ENCODE data around the gene ZNF646. TPM values are rescaled to one million over a fixed set of nuclear protein-coding genes. Genes with fewer than 3 reads are reported as not detected.
"Not testable (repeated sequence)": the region's sequence is repeated elsewhere in the genome, so short reads cannot be mapped to it uniquely, and the experiment has no call there.

The ZNF646 gene
- total RNA-seq, 2 experiments from 2014 or later, result 22.0 to 24.4 TPM

DNA sequence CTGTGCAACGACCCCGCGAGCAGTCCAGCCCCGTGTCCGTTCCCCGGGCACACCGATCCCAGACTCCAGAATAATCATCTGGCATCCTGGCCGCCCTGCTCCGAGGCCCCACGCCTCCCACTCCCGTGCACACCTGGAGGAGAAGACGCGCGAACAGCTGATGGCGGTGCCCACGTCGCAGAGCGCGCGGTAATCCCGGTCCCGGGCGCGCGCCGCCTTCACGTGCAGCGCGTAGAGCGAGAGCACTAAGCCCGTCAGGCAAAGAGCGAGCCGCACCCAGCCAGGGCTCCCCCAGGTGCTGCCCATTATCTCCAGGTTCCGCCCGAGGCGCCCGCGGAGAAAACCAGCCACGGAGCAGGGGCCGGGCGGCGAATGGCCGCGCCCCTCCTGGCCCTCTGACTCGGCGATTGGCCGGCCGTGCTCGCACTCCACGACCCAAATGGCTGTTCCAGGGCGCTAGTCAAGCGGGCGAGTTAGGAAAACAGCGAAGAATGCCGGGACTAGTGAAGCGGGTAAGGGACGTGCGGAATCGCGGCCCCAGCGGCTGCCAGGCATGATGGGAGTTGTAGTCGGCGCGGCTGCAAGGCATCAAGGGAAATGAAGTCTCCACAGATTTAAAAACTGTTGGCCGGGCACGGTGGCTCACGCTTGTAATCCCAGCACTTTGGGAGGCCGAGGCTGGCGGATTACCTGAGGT lies 20.4 kb downstream of the ZNF646 start, which contains the start of gene VKORC1:
Gene VKORC1 (minus strand): TSS at position 374 of the 697 bp plus-strand sequence. CDS start 68 bp downstream, at position 306.
- intact Hi-C loops (cut with micrococcal nuclease), result no loop called here
- DNase-seq (peak; percentile 96), ATAC-seq (peak; percentile 88)
- Mint-ChIP-seq H3K27ac (peak within 1 kb of the TSS; percentile 90), H3K4me3 (peak within 1 kb of the TSS; percentile 94), H3K36me3 (ENCODE audit: low read depth) (peaks cover 17% of the 10 kb centered on the region), H3K27me3 (no peaks in the 10 kb centered on the region), H3K4me1 (ENCODE audit: low read depth) (peaks cover 22% of the 10 kb centered on the region), H3K9me3 (no peaks in the 10 kb centered on the region)
- TF ChIP-seq, protein P1, sequence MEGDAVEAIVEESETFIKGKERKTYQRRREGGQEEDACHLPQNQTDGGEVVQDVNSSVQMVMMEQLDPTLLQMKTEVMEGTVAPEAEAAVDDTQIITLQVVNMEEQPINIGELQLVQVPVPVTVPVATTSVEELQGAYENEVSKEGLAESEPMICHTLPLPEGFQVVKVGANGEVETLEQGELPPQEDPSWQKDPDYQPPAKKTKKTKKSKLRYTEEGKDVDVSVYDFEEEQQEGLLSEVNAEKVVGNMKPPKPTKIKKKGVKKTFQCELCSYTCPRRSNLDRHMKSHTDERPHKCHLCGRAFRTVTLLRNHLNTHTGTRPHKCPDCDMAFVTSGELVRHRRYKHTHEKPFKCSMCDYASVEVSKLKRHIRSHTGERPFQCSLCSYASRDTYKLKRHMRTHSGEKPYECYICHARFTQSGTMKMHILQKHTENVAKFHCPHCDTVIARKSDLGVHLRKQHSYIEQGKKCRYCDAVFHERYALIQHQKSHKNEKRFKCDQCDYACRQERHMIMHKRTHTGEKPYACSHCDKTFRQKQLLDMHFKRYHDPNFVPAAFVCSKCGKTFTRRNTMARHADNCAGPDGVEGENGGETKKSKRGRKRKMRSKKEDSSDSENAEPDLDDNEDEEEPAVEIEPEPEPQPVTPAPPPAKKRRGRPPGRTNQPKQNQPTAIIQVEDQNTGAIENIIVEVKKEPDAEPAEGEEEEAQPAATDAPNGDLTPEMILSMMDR (IDR thresholded peaks at IDR 0.05), result no peak
- POLR2A ChIA-PET, result interaction anchor here (0.8 to 1.5 kb wide), 9 partner anchors 10 to 47 kb away, joined by 3 to 6 read pairs (median 4); partner anchors contain the start of genes BCKDK, ZNF646 and ZNF668
- CTCF ChIA-PET, result interaction anchor here (0.9 to 3.1 kb wide), 7 partner anchors 19 to 136 kb away, joined by 3 to 15 read pairs (median 3); partner anchors contain the start of genes HSD3B7, ZNF646 and ZNF668

DNA sequence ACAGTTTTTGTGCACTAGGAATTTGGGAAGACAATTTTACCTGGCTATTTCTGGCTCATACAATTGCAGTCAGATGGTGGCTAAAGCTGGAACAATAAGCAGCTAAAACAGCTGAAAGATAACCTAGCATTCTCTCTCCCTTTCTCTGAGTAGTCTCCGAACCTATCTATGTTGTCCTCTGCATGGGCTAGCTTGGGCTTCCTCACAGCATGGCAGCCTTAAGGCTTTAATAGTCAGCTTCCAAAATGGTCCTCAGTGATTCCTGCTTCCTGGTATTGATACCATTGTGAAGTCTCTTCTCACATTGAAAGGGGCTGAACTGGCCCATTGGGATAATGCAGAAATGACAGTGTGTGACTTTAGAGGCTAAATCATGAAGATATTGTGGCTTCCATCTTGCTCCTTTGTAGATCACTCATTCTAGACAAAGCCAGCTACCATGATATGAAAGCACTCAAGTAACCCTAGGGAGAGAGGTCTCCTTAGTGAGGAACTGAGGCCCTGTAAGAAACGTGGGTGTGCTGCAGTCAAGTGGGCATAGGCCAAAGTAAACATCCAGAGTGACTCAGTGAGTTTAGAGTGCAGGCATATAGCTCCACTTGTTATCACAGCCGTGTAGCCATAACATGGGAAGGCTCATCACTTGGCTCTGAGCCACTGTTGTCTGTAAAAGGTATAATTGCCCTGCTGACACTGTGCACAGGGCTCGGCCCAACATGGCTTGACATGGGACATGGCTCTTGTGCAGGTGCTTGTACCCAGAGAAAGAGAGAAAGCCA lies 25.8 kb downstream of the ZNF646 start:
- Mint-ChIP-seq H3K4me1 (ENCODE audit: low read depth) (peaks cover 8% of the 10 kb centered on the region), H3K27ac (no peak overlapping the region), H3K4me3 (no peak overlapping the region), H3K27me3 (no peaks in the 10 kb centered on the region), H3K9me3 (no peaks in the 10 kb centered on the region), H3K36me3 (ENCODE audit: low read depth) (no peaks in the 10 kb centered on the region)
- intact Hi-C loops (cut with micrococcal nuclease), result no loop called here
- ChIA-PET CTCF (interaction anchor here (1.0 to 2.8 kb wide), 2 partner anchors 42 to 146 kb away, joined by 4 to 11 read pairs; no protein-coding TSS in a partner anchor), POLR2A (interaction anchor here (0.7 to 2.1 kb wide), 3 partner anchors 17 to 26 kb away, joined by 3 to 5 read pairs (median 5); partner anchors contain the start of genes KAT8, ZNF646 and ZNF668)
- no peak for ATAC-seq
- TF ChIP-seq, protein P1 (IDR thresholded peaks at IDR 0.05), result no peak
- DNase-seq, result no peak

GRCh38 chr16:31100876-31101641 lies 26.8 kb downstream of the ZNF646 start:
- H3K4me1 Mint-ChIP-seq (ENCODE audit: low read depth); H3K27ac Mint-ChIP-seq; H3K9me3 Mint-ChIP-seq; ATAC-seq; intact Hi-C loops (cut with micrococcal nuclease); H3K4me3 Mint-ChIP-seq; H3K36me3 Mint-ChIP-seq (ENCODE audit: low read depth); H3K27me3 Mint-ChIP-seq; DNase-seq: not testable (repeated sequence)
- ChIA-PET CTCF (interaction anchor here (2.8 kb wide), 1 partner anchor 41 kb away, joined by 11 read pairs; no protein-coding TSS in a partner anchor), POLR2A (interaction anchor here (0.5 to 0.8 kb wide), 2 partner anchors 27 to 683 kb away, joined by 3 read pairs; partner anchors contain the start of gene ZNF646)

- Mint-ChIP-seq H3K27me3 (no peaks in the 10 kb centered on the region), H3K4me3 (peak overlapping the region; percentile 47), H3K36me3 (ENCODE audit: low read depth) (peaks cover 13% of the 10 kb centered on the region), H3K4me1 (ENCODE audit: low read depth) (peaks cover 33% of the 10 kb centered on the region), H3K9me3 (no peaks in the 10 kb centered on the region), H3K27ac (peak overlapping the region; percentile 60)
- ATAC-seq (peak; percentile 79), DNase-seq (peak; percentile 94)
- POLR2A ChIA-PET, result no interaction called here
- CTCF ChIA-PET, result no interaction called here
- TF ChIP-seq, protein P1 (IDR thresholded peaks at IDR 0.05), result peak; percentile 91
- intact Hi-C loops (cut with micrococcal nuclease), result no loop called here
Observed at GRCh38 chr16:31105677-31106213, 31.5 kb downstream of the ZNF646 start.

Measured in activated CD8-positive, alpha-beta T cell treated with anti-CD3 and anti-CD28 coated beads for 36 hours (primary cell).